ENCODE data around the gene AIFM3.
A peak's percentile ranks its signal among the peaks of the same experiment; 100 is the strongest.
"Not testable (repeated sequence)": the region's sequence is repeated elsewhere in the genome, so short reads cannot be mapped to it uniquely, and the experiment has no call there.

AIFM3 gene

GRCh38 chr22:20942203-20942902, 24.7 kb upstream of the AIFM3 start:
- DNase-seq: not testable (repeated sequence)

- DNase-seq: no peak
Measured at GRCh38 chr22:20943104-20943933, 23.7 kb upstream of the AIFM3 start.

DNA sequence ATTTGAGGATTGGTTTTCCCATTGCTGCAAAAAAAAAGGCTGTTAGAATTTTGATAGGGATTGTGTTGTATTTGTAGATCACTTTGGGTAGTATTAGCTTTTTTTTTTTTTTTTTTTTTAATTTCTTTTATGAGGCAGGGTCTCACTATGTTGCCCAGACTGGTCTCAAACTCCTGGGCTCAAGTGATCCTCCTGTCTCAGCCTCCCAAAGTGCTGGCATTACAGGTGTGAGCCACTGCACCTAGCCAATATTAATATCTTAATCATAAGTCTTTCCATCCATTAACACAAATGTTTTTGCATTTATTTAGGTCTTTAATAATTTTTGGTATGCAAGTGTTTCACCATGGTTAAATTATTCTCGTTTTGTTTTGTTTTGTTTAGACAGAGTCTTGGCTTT, 23.0 kb upstream of the AIFM3 start:
- no peak for DNase-seq

- DNase-seq: no peak
Measured at GRCh38 chr22:20945578-20945934, 21.5 kb upstream of the AIFM3 start.

GRCh38 chr22:20946080-20946986, 20.7 kb upstream of the AIFM3 start:
- no peak for DNase-seq

GRCh38 chr22:20946991-20947390, 20.1 kb upstream of the AIFM3 start:
- DNase-seq: no peak

DNA sequence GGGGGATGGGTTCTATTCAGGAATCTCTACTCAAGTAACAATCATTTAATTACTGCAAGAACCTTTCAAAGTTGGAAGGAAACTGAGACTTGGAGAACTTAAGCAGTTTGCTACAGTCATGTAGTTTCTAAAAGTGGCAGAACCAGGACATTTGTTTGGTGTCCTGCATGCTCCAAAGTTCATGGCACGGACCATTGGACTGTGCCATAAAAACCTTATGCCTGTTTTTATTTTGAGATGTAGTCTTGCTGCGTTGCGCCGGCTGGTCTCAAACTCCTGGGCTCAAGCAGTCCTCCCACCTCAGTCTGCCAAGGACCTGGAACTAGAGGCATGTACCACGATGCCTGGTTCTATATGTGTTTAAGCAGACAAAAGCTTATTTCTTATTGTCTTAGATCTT, 18.6 kb upstream of the AIFM3 start:
- no peak for DNase-seq

- DNase-seq: no peak
Measured at GRCh38 chr22:20948989-20949388, 18.1 kb upstream of the AIFM3 start.

DNA sequence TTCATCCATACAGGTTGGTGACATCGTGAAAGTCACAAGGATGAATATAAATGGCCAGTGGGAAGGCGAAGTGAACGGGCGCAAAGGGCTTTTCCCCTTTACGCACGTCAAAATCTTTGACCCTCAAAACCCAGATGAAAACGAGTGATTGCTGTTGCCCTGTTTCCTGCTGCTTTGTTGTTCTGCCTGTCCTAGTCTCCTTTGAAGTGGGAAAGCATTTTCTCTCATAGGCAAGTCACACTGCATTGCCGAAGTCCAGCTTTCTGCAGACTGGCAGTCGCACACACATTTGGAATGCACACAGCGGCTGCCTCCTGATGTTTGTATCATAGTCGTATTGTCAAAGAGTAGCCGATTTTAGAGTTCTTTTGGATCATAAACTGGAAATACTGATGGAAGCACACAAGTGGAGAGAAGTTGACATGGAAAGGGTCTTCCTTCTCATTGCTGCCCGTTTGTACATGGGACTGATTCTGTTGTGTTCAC, 17.3 kb upstream of the AIFM3 start:
- DNase-seq: no peak

- no peak for DNase-seq
Measured at GRCh38 chr22:20951151-20951931, 15.7 kb upstream of the AIFM3 start.

DNA sequence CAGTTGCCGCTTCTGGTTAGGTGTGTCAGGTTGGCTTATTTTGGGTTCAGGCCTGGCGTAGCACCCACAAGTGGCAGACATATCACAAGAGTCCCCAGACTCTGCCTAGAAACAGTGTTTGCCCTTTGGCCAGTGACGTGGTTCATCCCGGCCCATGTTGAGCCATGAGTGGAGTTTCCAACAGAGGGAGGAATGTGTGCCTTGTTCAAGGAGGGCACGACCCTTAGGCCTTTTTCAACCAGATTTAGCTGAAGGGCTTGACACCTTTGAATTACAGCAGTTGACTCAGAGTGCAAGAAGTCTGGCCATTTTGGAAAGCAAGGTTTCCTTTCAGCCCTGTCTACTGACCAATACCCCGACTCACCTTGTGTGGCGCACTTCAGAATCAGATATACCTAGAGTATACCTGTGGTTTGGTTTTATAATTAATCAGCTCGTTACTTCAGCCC, 15.1 kb upstream of the AIFM3 start:
- DNase-seq: no peak

GRCh38 chr22:20952544-20953341, 14.3 kb upstream of the AIFM3 start:
- no peak for DNase-seq

GRCh38 chr22:20953342-20953608, 13.8 kb upstream of the AIFM3 start:
- DNase-seq: no peak

GRCh38 chr22:20953668-20954500, 13.2 kb upstream of the AIFM3 start:
- no peak for DNase-seq

DNA sequence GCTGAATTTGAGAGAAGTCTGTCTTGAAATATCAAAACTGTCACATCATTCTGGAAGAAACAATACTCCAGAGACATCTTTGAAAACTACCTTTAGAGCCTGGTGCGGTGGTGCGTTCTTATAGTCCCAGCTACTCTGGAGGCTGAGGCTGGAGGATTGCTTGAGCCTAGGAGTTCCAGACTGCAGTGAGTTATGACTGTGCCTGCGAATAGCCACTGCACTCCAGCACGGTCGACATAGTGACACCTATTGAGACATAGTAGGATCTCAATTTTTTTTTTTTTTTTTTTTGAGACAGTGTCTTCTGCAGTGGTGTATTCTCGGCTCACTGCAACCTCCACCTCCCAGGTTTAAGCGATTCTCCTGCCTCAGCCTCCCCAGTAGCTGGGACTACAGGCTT, 11.5 kb upstream of the AIFM3 start:
- DNase-seq: no peak

GRCh38 chr22:20956258-20957101, 10.6 kb upstream of the AIFM3 start:
- peak; percentile 14 to 15 for DNase-seq

DNA sequence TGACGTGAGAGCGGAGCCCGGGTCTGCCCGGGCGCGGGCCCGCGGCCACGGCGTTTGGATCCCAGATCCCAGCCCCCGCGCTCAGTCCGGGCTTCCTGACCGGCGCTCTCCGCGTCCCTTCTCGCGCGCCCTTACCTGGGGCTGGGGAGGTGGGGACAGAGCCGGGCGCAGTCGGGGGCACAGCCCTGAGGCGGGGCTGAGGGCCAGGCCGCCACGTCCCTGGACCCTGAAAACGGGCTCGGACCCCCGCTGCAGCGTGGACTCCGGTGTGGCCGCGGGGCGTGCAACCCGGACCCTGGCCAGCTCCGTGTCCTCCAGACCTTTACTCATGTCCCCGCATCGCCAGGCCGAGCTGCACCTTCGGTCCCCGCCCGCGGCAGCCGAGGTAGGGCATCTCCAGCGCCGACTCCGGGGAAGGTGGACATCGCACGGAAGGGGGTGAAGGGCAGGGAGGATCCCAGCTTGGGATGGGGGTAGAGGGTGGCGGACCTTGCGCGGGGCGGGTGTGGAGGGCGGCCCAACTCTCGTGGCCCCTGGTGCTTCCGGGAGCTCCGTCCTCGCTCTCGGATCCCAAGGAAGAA, 9.9 kb upstream of the AIFM3 start:
- no peak for DNase-seq

DNA sequence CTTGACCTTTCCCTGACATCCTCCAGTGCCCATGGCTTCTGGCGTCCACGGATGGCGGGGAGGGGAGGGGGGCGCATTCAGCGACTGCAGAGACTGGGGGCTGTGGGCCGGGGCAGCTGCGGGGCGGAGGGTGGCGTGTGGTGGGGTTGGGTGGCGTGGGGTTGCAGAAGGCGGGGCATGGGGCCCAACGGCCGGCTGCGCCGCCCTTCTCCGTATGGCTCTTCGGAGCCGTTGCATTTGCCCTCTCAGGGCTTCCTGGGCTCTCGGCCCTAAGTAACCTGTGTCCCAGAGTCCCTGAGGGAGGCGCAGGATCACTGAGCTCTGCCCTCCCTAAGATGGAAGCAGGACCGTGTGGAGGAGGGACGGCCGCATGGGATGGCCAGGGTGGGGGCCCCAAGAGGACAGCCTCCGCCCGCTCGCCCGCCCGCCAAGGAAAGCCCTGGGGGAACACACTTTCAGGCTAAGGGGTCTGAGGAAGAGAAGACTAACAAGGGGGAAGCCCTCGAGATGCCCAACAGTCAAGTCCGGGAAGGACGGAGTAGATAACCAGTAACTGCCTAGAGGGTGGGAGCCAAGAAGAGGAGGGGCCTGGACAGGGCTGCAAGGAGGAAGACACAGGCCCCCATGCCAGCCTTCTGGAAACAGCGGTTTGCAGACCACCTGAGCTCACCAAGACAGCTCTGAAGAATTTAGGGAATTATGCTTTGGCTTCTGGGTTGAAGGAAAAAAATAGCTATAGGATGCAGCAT, 9.2 kb upstream of the AIFM3 start:
- DNase-seq: peak in 1 of 2 experiments; percentile 14
